NT2/D1 (cell line): ENCODE data around the gene CYB5B.
"Not testable (repeated sequence)": the region's sequence is repeated elsewhere in the genome, so short reads cannot be mapped to it uniquely, and the experiment has no call there.

Experiments used
- DNase-seq: peaks from one replicate; pipeline ENCODE4 v3.0.0-alpha.2; 2011; ENCODE audit warnings: low read depth, low spot score
- H3K27me3 ChIP-seq: 2 replicates; pipeline ENCODE4 v1.6.0; 2011; ENCODE audit warnings: mild to moderate bottlenecking; ENCODE audit not compliant: insufficient read length, insufficient read depth
- H3K36me3 ChIP-seq: 2 replicates; pipeline ENCODE4 v1.6.1; 2011; ENCODE audit warnings: mild to moderate bottlenecking, low read length, mixed read lengths; ENCODE audit not compliant: insufficient read depth, insufficient read length
- H3K4me1 ChIP-seq: 2 replicates; pipeline ENCODE4 v1.5.1; 2011; ENCODE audit not compliant: insufficient read depth, insufficient read length
- H3K4me3 ChIP-seq: 2 replicates; pipeline ENCODE4 v1.5.1; 2011; ENCODE audit warnings: low read depth; ENCODE audit not compliant: insufficient read length
- H3K9ac ChIP-seq: 2 replicates; pipeline ENCODE4 v1.6.0; 2011; ENCODE audit warnings: low read depth; ENCODE audit not compliant: insufficient read length
- H3K9me3 ChIP-seq: 2 replicates; pipeline ENCODE4 v1.5.1; 2011; ENCODE audit warnings: mild to moderate bottlenecking, low read length; ENCODE audit not compliant: insufficient read depth
- SUZ12 ChIP-seq: IDR thresholded peaks from 2 replicates; pipeline ENCODE4 v1.6.1; 2011; ENCODE audit not compliant: insufficient read length, insufficient read depth; ENCODE audit errors: extremely low read depth
- YY1 ChIP-seq: IDR thresholded peaks from 2 replicates; pipeline ENCODE4 v1.6.1; 2011; ENCODE audit not compliant: insufficient read length, insufficient read depth
- ZNF274 ChIP-seq: IDR thresholded peaks from 2 replicates; pipeline ENCODE4 v1.6.1; 2011; ENCODE audit warnings: mild to moderate bottlenecking, low read depth, low read length

Gene CYB5B

GRCh38 chr16:69428652-69429051, 4.2 kb downstream of the CYB5B start:
- Histone ChIP-seq H3K4me3 (no peak overlapping the region), H3K4me1 (no peaks in the 10 kb centered on the region), H3K9ac (no peak overlapping the region), H3K36me3 (peaks cover 66% of the 10 kb centered on the region), H3K27me3 (no peaks in the 10 kb centered on the region), H3K9me3 (peaks cover 14% of the 10 kb centered on the region; the same call in 1 of the 2 replicates)
- TF ChIP-seq ZNF274 = no peak
- no peak for TF ChIP-seq YY1
- no peak for TF ChIP-seq SUZ12
- DNase-seq = no peak

- not testable (repeated sequence) for H3K4me3 ChIP-seq, H3K9ac ChIP-seq, H3K4me1 ChIP-seq, DNase-seq, H3K27me3 ChIP-seq
- Histone ChIP-seq H3K9me3 (peaks cover 14% of the 10 kb centered on the region; the same call in 1 of the 2 replicates), H3K36me3 (peaks cover 69% of the 10 kb centered on the region)
These were observed 4.7 kb downstream of the CYB5B start for GRCh38 chr16:69429058-69429640.

GRCh38 chr16:69431948-69432468, 7.6 kb downstream of the CYB5B start:
- Histone ChIP-seq H3K9ac (no peak overlapping the region), H3K4me3 (no peak overlapping the region), H3K9me3 (peaks cover 14% of the 10 kb centered on the region; the same call in 1 of the 2 replicates), H3K27me3 (no peaks in the 10 kb centered on the region), H3K36me3 (peaks cover 78% of the 10 kb centered on the region), H3K4me1 (no peaks in the 10 kb centered on the region)
- TF ChIP-seq SUZ12 = no peak
- TF ChIP-seq ZNF274 = no peak
- TF ChIP-seq YY1 = no peak
- DNase-seq = no peak

GRCh38 chr16:69434066-69434465, 9.6 kb downstream of the CYB5B start:
- H3K4me3 ChIP-seq = no peak overlapping the region
- TF ChIP-seq SUZ12 (no peak), YY1 (no peak), ZNF274 (no peak)
- H3K36me3 ChIP-seq = peaks cover 64% of the 10 kb centered on the region
- no peak for DNase-seq
- no peak overlapping the region for H3K9ac ChIP-seq
- no peaks in the 10 kb centered on the region for H3K4me1 ChIP-seq
- H3K9me3 ChIP-seq = peaks cover 3% of the 10 kb centered on the region; the same call in 1 of the 2 replicates
- no peaks in the 10 kb centered on the region for H3K27me3 ChIP-seq

GRCh38 chr16:69435977-69436820, 11.8 kb downstream of the CYB5B start:
- H3K36me3 ChIP-seq = peaks cover 48% of the 10 kb centered on the region
- H3K4me3 ChIP-seq = no peak overlapping the region
- no peak overlapping the region for H3K9ac ChIP-seq
- no peak for DNase-seq
- no peaks in the 10 kb centered on the region for H3K4me1 ChIP-seq
- no peaks in the 10 kb centered on the region for H3K27me3 ChIP-seq
- no peaks in the 10 kb centered on the region for H3K9me3 ChIP-seq
- TF ChIP-seq YY1 (no peak), ZNF274 (no peak)

GRCh38 chr16:69436896-69437295, 12.5 kb downstream of the CYB5B start:
- Histone ChIP-seq H3K4me3 (no peak overlapping the region), H3K9me3 (no peaks in the 10 kb centered on the region), H3K36me3 (peaks cover 41% of the 10 kb centered on the region), H3K9ac (no peak overlapping the region), H3K27me3 (no peaks in the 10 kb centered on the region), H3K4me1 (no peaks in the 10 kb centered on the region)
- TF ChIP-seq ZNF274 (no peak), YY1 (no peak), SUZ12 (no peak)
- no peak for DNase-seq

- no peaks in the 10 kb centered on the region for H3K4me1 ChIP-seq
- H3K9me3 ChIP-seq = no peaks in the 10 kb centered on the region
- H3K36me3 ChIP-seq = peaks cover 34% of the 10 kb centered on the region
- no peak overlapping the region for H3K9ac ChIP-seq
- TF ChIP-seq YY1 = no peak
- TF ChIP-seq ZNF274 = no peak
- no peak for TF ChIP-seq SUZ12
- DNase-seq = no peak
- no peak overlapping the region for H3K4me3 ChIP-seq
- no peaks in the 10 kb centered on the region for H3K27me3 ChIP-seq
These were observed 14.0 kb downstream of the CYB5B start for GRCh38 chr16:69438465-69438864.
